Neural progenitor cell (in vitro differentiated cells): ENCODE measurements around the gene WDR5. TPM values are rescaled to one million over a fixed set of nuclear protein-coding genes. Genes with fewer than 3 reads are reported as not detected.

Experiments used
- DNase-seq: peaks from one replicate; pipeline ENCODE4 v3.0.0-alpha.2; 2016; ENCODE audit warnings: low spot score
- H2AFZ ChIP-seq: fragments of 200-600 bp; sonication (generic); replicated peaks from 2 replicates; pipeline ENCODE4 v1.6.1; 2016; ENCODE audit warnings: antibody characterized with exemption
- H3F3A ChIP-seq: fragments of 200-600 bp; sonication (generic); 2 replicates; pipeline ENCODE4 v1.6.1; 2016; ENCODE audit warnings: antibody characterized with exemption, low read depth
- H3K27ac ChIP-seq: fragments of 200-600 bp; sonication (generic); 2 replicates; pipeline ENCODE4 v1.5.1; 2016; ENCODE audit warnings: mild to moderate bottlenecking
- H3K27me3 ChIP-seq: fragments of 200-600 bp; sonication (generic); 2 replicates; pipeline ENCODE4 v1.6.1; 2016; ENCODE audit warnings: mild to moderate bottlenecking, moderate library complexity
- H3K36me3 ChIP-seq: fragments of 200-600 bp; sonication (generic); 2 replicates; pipeline ENCODE4 v1.5.1; 2016
- H3K4me1 ChIP-seq: fragments of 200-600 bp; sonication (generic); 2 replicates; pipeline ENCODE4 v1.6.1; 2016; ENCODE audit warnings: mixed run types
- H3K4me2 ChIP-seq: fragments of 200-600 bp; sonication (generic); 2 replicates; pipeline ENCODE4 v1.6.1; 2016
- H3K4me3 ChIP-seq: fragments of 200-600 bp; sonication (generic); 2 replicates; pipeline ENCODE4 v1.5.1; 2016
- H3K79me2 ChIP-seq: fragments of 200-600 bp; sonication (generic); 2 replicates; pipeline ENCODE4 v1.6.1; 2016; ENCODE audit warnings: low read depth
- H3K9ac ChIP-seq: fragments of 200-600 bp; sonication (generic); 2 replicates; pipeline ENCODE4 v1.6.1; 2016
- H3K9me3 ChIP-seq: fragments of 200-600 bp; sonication (generic); 2 replicates; pipeline ENCODE4 v1.5.1; 2016; ENCODE audit warnings: low read depth
- H4K20me1 ChIP-seq: fragments of 200-600 bp; sonication (generic); 2 replicates; pipeline ENCODE4 v1.6.1; 2016; ENCODE audit warnings: low read depth
- H3K27ac Mint-ChIP-seq: 3 replicates; pipeline ENCODE4 v1.8.0; 2021; ENCODE audit warnings: mixed read lengths
- H3K27me3 Mint-ChIP-seq: 2 replicates; pipeline ENCODE4 v1.8.0; 2022; ENCODE audit warnings: low read depth, mild to moderate bottlenecking, inconsistent platforms, moderate library complexity, mixed read lengths; ENCODE audit not compliant: insufficient read depth
- H3K36me3 Mint-ChIP-seq: 3 replicates; pipeline ENCODE4 v1.8.0; 2021; ENCODE audit warnings: mixed read lengths
- H3K4me1 Mint-ChIP-seq: 3 replicates; pipeline ENCODE4 v1.8.0; 2021; ENCODE audit warnings: mixed read lengths
- H3K4me3 Mint-ChIP-seq: 3 replicates; pipeline ENCODE4 v1.8.0; 2021; ENCODE audit warnings: mild to moderate bottlenecking, moderate library complexity, mixed read lengths
- H3K9me3 Mint-ChIP-seq: 3 replicates; pipeline ENCODE4 v1.8.0; 2020; ENCODE audit warnings: mixed read lengths
- EZH2 ChIP-seq: fragments of 200-600 bp; sonication (generic); IDR thresholded peaks from 2 replicates; pipeline ENCODE4 v1.6.1; 2017; ENCODE audit warnings: antibody characterized with exemption, mild to moderate bottlenecking, moderate library complexity
- EZH2phosphoT487 ChIP-seq: fragments of 200-600 bp; sonication (generic); IDR thresholded peaks from 2 replicates; pipeline ENCODE4 v1.6.1; 2017; ENCODE audit warnings: antibody characterized with exemption
- total RNA-seq: library from RNA; depleted of rRNA; stranded (reverse); fragments of >200 nt; gene quantifications from 2 replicates; pipeline ENCODE4 v1.2.3, GENCODE V29; 2015; ENCODE audit warnings: low replicate concordance
- TF ChIP-seq, protein P1 (sequence below): fragments of 200-600 bp; sonication (generic); IDR thresholded peaks from 2 replicates; pipeline ENCODE4 v1.5.1; 2017; ENCODE audit warnings: antibody characterized with exemption, mild to moderate bottlenecking

Gene WDR5
- total RNA-seq, 1 donor from 2014 or later: 26.7 TPM

DNA sequence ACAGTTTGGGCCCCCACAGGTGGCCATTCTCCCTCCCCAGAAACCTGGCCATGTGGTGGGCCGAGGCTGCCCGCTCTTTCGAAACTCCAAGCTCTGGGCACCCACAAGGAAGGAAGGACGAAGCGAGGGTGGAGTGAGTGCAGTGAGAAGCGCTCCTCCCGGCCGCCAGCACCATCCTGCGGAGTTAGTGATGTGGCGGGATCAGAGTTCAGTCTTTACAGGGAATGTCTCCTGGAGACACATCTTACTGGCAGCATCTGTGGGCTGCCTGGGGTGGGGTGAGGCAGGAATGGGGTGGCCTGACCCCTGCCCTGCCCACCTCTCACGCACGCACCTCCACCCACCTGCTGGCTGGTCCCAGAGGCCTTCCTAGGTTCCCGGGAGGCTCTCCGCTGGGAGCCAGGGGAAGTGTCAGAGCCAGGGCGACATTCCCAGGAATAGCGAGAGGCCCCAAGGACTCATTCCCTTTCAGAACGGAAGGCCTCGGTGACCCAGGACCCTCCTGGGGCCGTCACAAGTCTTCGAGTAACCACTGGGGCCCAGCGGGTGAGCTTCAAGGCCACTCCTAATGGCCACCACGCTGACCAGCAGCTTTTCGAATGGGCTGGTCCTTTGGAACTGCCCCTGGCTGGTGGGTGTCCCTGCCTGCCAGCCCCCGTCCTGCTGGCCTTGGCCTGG, 34.0 kb downstream of the WDR5 start:
- no peaks in the 10 kb centered on the region for H3K4me1 ChIP-seq
- H3K9me3 ChIP-seq: no peaks in the 10 kb centered on the region
- H4K20me1 ChIP-seq: no peaks in the 10 kb centered on the region
- H3K4me3 ChIP-seq: no peak overlapping the region
- H3K27me3 ChIP-seq: no peaks in the 10 kb centered on the region
- no peak overlapping the region for H3K4me3 Mint-ChIP-seq
- peaks cover 5% of the 10 kb centered on the region for H3K79me2 ChIP-seq
- TF ChIP-seq EZH2 (no peak), EZH2phosphoT487 (no peak)
- TF ChIP-seq, protein P1, sequence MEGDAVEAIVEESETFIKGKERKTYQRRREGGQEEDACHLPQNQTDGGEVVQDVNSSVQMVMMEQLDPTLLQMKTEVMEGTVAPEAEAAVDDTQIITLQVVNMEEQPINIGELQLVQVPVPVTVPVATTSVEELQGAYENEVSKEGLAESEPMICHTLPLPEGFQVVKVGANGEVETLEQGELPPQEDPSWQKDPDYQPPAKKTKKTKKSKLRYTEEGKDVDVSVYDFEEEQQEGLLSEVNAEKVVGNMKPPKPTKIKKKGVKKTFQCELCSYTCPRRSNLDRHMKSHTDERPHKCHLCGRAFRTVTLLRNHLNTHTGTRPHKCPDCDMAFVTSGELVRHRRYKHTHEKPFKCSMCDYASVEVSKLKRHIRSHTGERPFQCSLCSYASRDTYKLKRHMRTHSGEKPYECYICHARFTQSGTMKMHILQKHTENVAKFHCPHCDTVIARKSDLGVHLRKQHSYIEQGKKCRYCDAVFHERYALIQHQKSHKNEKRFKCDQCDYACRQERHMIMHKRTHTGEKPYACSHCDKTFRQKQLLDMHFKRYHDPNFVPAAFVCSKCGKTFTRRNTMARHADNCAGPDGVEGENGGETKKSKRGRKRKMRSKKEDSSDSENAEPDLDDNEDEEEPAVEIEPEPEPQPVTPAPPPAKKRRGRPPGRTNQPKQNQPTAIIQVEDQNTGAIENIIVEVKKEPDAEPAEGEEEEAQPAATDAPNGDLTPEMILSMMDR: no peak
- H3K9ac ChIP-seq: no peak overlapping the region
- H3K4me2 ChIP-seq: no peak overlapping the region
- H3K27me3 Mint-ChIP-seq: peaks cover 11% of the 10 kb centered on the region
- H3F3A ChIP-seq: peaks cover 4% of the 10 kb centered on the region
- no peak for DNase-seq
- no peaks in the 10 kb centered on the region for H3K36me3 ChIP-seq
- no peak overlapping the region for H3K27ac Mint-ChIP-seq
- H2AFZ ChIP-seq: no peak overlapping the region
- H3K36me3 Mint-ChIP-seq: peaks cover 5% of the 10 kb centered on the region
- peaks cover 6% of the 10 kb centered on the region for H3K9me3 Mint-ChIP-seq
- no peak overlapping the region for H3K27ac ChIP-seq
- H3K4me1 Mint-ChIP-seq: peaks cover 12% of the 10 kb centered on the region

GRCh38 chr9:134170532-134171315, 34.8 kb downstream of the WDR5 start:
- no peak overlapping the region for H3K4me3 ChIP-seq

DNA sequence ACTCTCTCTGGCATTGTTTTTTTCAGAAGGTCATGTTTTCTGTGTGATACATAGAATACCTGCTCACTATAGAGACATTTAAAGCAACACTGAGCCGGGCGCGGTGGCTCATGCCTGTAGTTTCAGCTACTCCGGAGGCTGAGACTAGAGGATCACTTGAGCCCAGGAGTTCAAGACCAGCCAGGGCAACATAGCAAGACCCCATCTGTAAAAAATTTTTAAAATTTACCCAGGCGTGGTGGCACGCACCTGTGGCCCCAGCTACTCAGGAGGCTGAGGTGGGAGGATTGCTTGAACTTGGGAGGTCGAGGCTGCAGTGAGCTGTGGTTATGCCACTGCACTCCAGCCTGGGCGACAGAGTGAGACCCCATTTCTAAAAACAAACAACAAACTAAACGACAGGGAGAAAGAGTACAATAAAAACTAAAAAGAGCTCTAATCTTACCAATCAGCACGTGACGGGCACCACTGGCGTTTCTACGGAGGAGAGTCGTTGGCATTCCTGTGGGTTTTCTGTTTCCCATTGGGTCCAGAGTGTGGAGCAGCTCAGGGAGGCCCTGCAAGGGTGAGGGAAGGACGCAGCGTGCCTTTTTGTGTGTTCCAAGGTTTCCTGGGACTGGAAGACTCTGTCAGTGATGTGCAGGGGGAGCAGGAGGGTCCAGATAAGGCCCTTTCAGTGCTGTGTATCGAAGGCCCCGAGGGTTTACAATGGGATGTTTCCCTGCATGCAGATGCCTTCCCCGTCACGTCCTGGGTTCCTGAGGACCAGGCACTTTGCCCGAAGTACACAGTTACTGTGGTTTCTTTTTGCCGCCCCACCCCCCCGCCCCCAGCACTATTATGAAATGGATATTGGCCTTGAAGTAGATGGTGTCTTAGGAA, 35.7 kb downstream of the WDR5 start:
- Mint-ChIP-seq H3K36me3 (peaks cover 3% of the 10 kb centered on the region), H3K27ac (peak overlapping the region; percentile 19), H3K4me1 (peaks cover 7% of the 10 kb centered on the region), H3K9me3 (peaks cover 5% of the 10 kb centered on the region), H3K4me3 (no peak overlapping the region), H3K27me3 (peaks cover 11% of the 10 kb centered on the region)
- no peak overlapping the region for H3K4me3 ChIP-seq
- no peaks in the 10 kb centered on the region for H3K4me1 ChIP-seq
- H2AFZ ChIP-seq: no peak overlapping the region
- H3K4me2 ChIP-seq: no peak overlapping the region
- DNase-seq: no peak
- H3K36me3 ChIP-seq: no peaks in the 10 kb centered on the region
- H3K9me3 ChIP-seq: no peaks in the 10 kb centered on the region
- no peak overlapping the region for H3K9ac ChIP-seq
- no peaks in the 10 kb centered on the region for H3K27me3 ChIP-seq
- no peak overlapping the region for H3K27ac ChIP-seq
- no peaks in the 10 kb centered on the region for H3K79me2 ChIP-seq
- no peaks in the 10 kb centered on the region for H4K20me1 ChIP-seq
- peaks cover under 1% of the 10 kb centered on the region for H3F3A ChIP-seq
- TF ChIP-seq EZH2: no peak

More at GRCh38 chr9:134170532-134171315, 34.8 kb downstream of the WDR5 start:
- Histone ChIP-seq H3K9ac (no peak overlapping the region), H2AFZ (no peak overlapping the region), H4K20me1 (no peaks in the 10 kb centered on the region), H3K4me1 (no peaks in the 10 kb centered on the region), H3K4me2 (no peak overlapping the region), H3F3A (peaks cover 4% of the 10 kb centered on the region), H3K9me3 (no peaks in the 10 kb centered on the region), H3K79me2 (peaks cover under 1% of the 10 kb centered on the region), H3K27ac (no peak overlapping the region), H3K36me3 (no peaks in the 10 kb centered on the region), H3K27me3 (no peaks in the 10 kb centered on the region)
- peaks cover 5% of the 10 kb centered on the region for H3K36me3 Mint-ChIP-seq
- no peak overlapping the region for H3K27ac Mint-ChIP-seq
- no peak for DNase-seq
- H3K27me3 Mint-ChIP-seq: peaks cover 11% of the 10 kb centered on the region
- peaks cover 6% of the 10 kb centered on the region for H3K9me3 Mint-ChIP-seq
- TF ChIP-seq, protein P1: no peak
- TF ChIP-seq EZH2 (no peak), EZH2phosphoT487 (no peak)
- H3K4me1 Mint-ChIP-seq: peaks cover 12% of the 10 kb centered on the region
- H3K4me3 Mint-ChIP-seq: no peak overlapping the region
